HCT116 (cell line): ENCODE measurements around the gene SORT1. TPM values are rescaled to one million over a fixed set of nuclear protein-coding genes. Genes with fewer than 3 reads are reported as not detected.

ENCODE experiments used
- ATAC-seq: fragments of 200-7000 bp; cut with Tn5 transposase; 2 replicates; pipeline ENCODE4 v1.9.1; 2020; ENCODE audit warnings: mild to moderate bottlenecking, moderate library complexity
- BruUV-seq: library from RNA; stranded (reverse); fragments of 400-500 nt; replicated peaks from 2 replicates; lab custom pipeline; 2021; lab: Mats Ljungman, UMichigan
- CTCF ChIA-PET: fragments of 300-600 bp; sonication (Branson Sonifier 250); formaldehyde crosslinking; loops from one replicate; lab custom pipeline; 2021; ENCODE audit warnings: antibody characterized with exemption; lab: Charles Lee
- POLR2A ChIA-PET: fragments of 300-600, 350-600 bp; sonication (Branson Sonifier 250); formaldehyde crosslinking; loops from one replicate; lab custom pipeline; 2021; ENCODE audit warnings: antibody characterized with exemption; lab: Charles Lee
- RAD21 ChIA-PET, 2 experiments: fragments of 300-600 bp; sonication (Branson Sonifier 250); formaldehyde crosslinking; loops; one replicate each; lab custom pipeline; 2023; ENCODE audit warnings: low total read pairs in 2 of 2; ENCODE audit not compliant: uncharacterized antibody in 2 of 2, unreplicated experiment in 2 of 2, low non-redundant PET in 1 of 2; lab: Charles Lee
- DNase-seq: peaks from one replicate; pipeline ENCODE4 v3.0.0-alpha.2; 2010; ENCODE audit warnings: low read depth, low spot score
- H2AFZ ChIP-seq: fragments of 200-600 bp; shearing (Covaris generic), sonication (generic); 2 replicates; pipeline ENCODE4 v1.6.1; 2017; ENCODE audit warnings: low read depth, mixed run types, mixed read lengths, antibody characterized with exemption, low read length; ENCODE audit not compliant: poor library complexity, severe bottlenecking
- H3K27ac ChIP-seq: 2 replicates; pipeline ENCODE4 v1.5.1; 2012; ENCODE audit warnings: low read depth, low read length
- H3K27me3 ChIP-seq: fragments of 200-600 bp; sonication (generic); 2 replicates; pipeline ENCODE4 v1.6.1; 2016; ENCODE audit warnings: mixed run types, low read length, mixed read lengths; ENCODE audit not compliant: insufficient read depth
- H3K36me3 ChIP-seq, 2 experiments: fragments of 200-500 bp in 1 of 2; fragments of 200-600 bp in 1 of 2; sonication (Bioruptor generic) in 1 of 2; sonication (generic) in 1 of 2; 2 replicates each; pipeline versions ENCODE4 v1.5.1 to v1.6.1; 2014 to 2016; ENCODE audit warnings: low read length in 2 of 2, inconsistent platforms in 1 of 2, mixed read lengths in 1 of 2, mixed run types in 1 of 2; ENCODE audit not compliant: insufficient read depth in 2 of 2, control insufficient read depth in 1 of 2
- H3K4me1 ChIP-seq, 2 experiments: fragments of 200-600 bp in 1 of 2; sonication (generic) in 1 of 2; 2 replicates each; pipeline versions ENCODE4 v1.5.1 to v1.6.1; 2012 to 2017; ENCODE audit warnings: low read length in 2 of 2, inconsistent platforms in 1 of 2, mild to moderate bottlenecking in 1 of 2, mixed read lengths in 1 of 2, mixed run types in 1 of 2, moderate library complexity in 1 of 2; ENCODE audit not compliant: insufficient read depth in 2 of 2, control insufficient read depth in 1 of 2
- H3K4me2 ChIP-seq: fragments of 200-600 bp; sonication (generic); 2 replicates; pipeline ENCODE4 v1.6.1; 2017; ENCODE audit warnings: mixed run types, low read length, mixed read lengths
- H3K4me3 ChIP-seq, 2 experiments: fragments of 200-600 bp in 1 of 2; sonication (generic) in 1 of 2; replicated peaks in 1 of 2; 2 replicates each; pipeline ENCODE4 v1.5.1; 2011 to 2016; ENCODE audit warnings: low read length in 2 of 2, control low read depth in 1 of 2, low read depth in 1 of 2, mild to moderate bottlenecking in 1 of 2, mixed read lengths in 1 of 2, mixed run types in 1 of 2
- H3K79me2 ChIP-seq: fragments of 200-600 bp; sonication (generic); 2 replicates; pipeline ENCODE4 v1.6.1; 2017; ENCODE audit warnings: mild to moderate bottlenecking, mixed run types, low read length, moderate library complexity, mixed read lengths; ENCODE audit not compliant: insufficient read depth
- H3K9ac ChIP-seq: fragments of 200-600 bp; sonication (generic); 2 replicates; pipeline ENCODE4 v1.6.1; 2016; ENCODE audit warnings: low read length, mixed read lengths
- H3K9me2 ChIP-seq: fragments of 200-600 bp; sonication (generic), shearing (Covaris generic); 2 replicates; pipeline ENCODE4 v1.6.1; 2017; ENCODE audit warnings: mixed run types, mild to moderate bottlenecking, moderate library complexity; ENCODE audit not compliant: insufficient read depth
- H3K9me3 ChIP-seq, 2 experiments: fragments of 200-500 bp in 1 of 2; fragments of 200-600 bp in 1 of 2; sonication (Bioruptor generic) in 1 of 2; sonication (generic) in 1 of 2; 2 replicates each; pipeline ENCODE4 v1.6.1; 2014 to 2017; ENCODE audit warnings: low read length in 2 of 2, mixed read lengths in 2 of 2, inconsistent platforms in 1 of 2, low read depth in 1 of 2, mild to moderate bottlenecking in 1 of 2, mixed run types in 1 of 2, moderate library complexity in 1 of 2; ENCODE audit not compliant: control insufficient read depth in 1 of 2, insufficient read depth in 1 of 2
- H4K20me1 ChIP-seq: fragments of 200-600 bp; sonication (generic), shearing (Covaris generic); 2 replicates; pipeline ENCODE4 v1.6.1; 2017; ENCODE audit warnings: mixed run types, mild to moderate bottlenecking, moderate library complexity; ENCODE audit not compliant: insufficient read depth
- CBX3 ChIP-seq: IDR thresholded peaks from 2 replicates; pipeline ENCODE4 v1.6.1; 2012; ENCODE audit warnings: low read depth
- EZH2phosphoT487 ChIP-seq: fragments of 200-600 bp; IDR thresholded peaks from 2 replicates; pipeline ENCODE4 v1.6.1; 2018; ENCODE audit warnings: antibody characterized with exemption, borderline replicate concordance
- JUND ChIP-seq: IDR thresholded peaks from 2 replicates; pipeline ENCODE4 v1.6.1; 2012
- POLR2A ChIP-seq: IDR thresholded peaks from 2 replicates; pipeline ENCODE4 v1.7.0; 2011; ENCODE audit warnings: borderline replicate concordance; ENCODE audit not compliant: insufficient read depth, insufficient read length; ENCODE audit errors: extremely low read depth
- REST ChIP-seq: IDR thresholded peaks from 2 replicates; pipeline ENCODE4 v1.6.1; 2012; ENCODE audit warnings: low read depth
- ZBTB33 ChIP-seq: IDR thresholded peaks from 2 replicates; pipeline ENCODE4 v1.6.1; 2011; ENCODE audit warnings: mild to moderate bottlenecking, low read length, moderate library complexity; ENCODE audit not compliant: insufficient replicate concordance; ENCODE audit errors: extremely low read depth
- ZFX ChIP-seq: fragments of 450-650 bp; IDR thresholded peaks from 2 replicates; pipeline ENCODE4 v1.6.1; 2017
- ZNF274 ChIP-seq: fragments of 200-500 bp; sonication (Bioruptor generic); IDR thresholded peaks from 2 replicates; pipeline ENCODE4 v1.6.1; 2014; ENCODE audit warnings: mild to moderate bottlenecking, low read depth, low read length, inconsistent platforms
- intact Hi-C: fragments of 100-400 bp; cut with micrococcal nuclease; formaldehyde crosslinking; loops from 2 replicates; pipeline ENCODE4 v1.10.0; 2022
- total RNA-seq: library from RNA; stranded (reverse); gene quantifications from one replicate; pipeline ENCODE4 v1.2.1, GENCODE V29; 2021; ENCODE audit not compliant: unreplicated experiment
- TF ChIP-seq, protein P1 (sequence below): IDR thresholded peaks from 2 replicates; pipeline ENCODE4 v1.6.1; 2012

The SORT1 gene
- total RNA-seq, 1 experiment from 2014 or later = 20.2 TPM

DNA sequence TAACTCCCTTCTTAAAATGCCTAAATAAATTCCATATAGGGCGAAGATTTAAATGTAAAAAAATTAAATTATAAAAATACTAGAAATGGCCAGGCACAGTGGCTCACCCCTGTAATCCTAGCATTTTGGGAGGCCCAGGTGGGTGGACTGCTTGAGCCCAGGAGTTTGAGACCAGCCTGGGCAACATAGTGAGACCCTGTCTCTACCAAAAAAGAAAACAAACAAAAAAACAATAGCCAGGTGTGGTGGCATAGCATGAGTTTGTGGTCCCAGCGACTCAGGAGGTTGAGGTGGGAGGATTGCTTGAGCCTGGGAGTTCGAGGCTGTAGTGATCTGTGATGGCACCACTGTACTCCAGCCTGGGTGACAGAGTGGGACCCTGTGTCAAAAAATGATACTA, 17.8 kb downstream of the SORT1 start (continued):
- TF ChIP-seq REST (no peak), POLR2A (no peak), EZH2phosphoT487 (no peak), ZNF274 (no peak)

- Histone ChIP-seq H2AFZ (no peak overlapping the region), H3K4me3 (no peak overlapping the region), H3K36me3 (no peaks in the 10 kb centered on the region), H3K4me2 (no peak overlapping the region), H3K27me3 (no peaks in the 10 kb centered on the region), H4K20me1 (no peaks in the 10 kb centered on the region), H3K79me2 (no peaks in the 10 kb centered on the region), H3K9me2 (no peaks in the 10 kb centered on the region), H3K27ac (no peak overlapping the region), H3K9ac (no peak overlapping the region), H3K4me1 (no peaks in the 10 kb centered on the region), H3K9me3 (no peaks in the 10 kb centered on the region)
- no peak for DNase-seq
- ATAC-seq = no peak
- no peak for TF ChIP-seq ZBTB33
- TF ChIP-seq, protein P1, sequence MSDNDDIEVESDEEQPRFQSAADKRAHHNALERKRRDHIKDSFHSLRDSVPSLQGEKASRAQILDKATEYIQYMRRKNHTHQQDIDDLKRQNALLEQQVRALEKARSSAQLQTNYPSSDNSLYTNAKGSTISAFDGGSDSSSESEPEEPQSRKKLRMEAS = no peak
- no peak for TF ChIP-seq ZFX
- TF ChIP-seq JUND = no peak
- TF ChIP-seq ZNF274 = no peak
- TF ChIP-seq CBX3 = no peak
- intact Hi-C loops = no loop called here
- BruUV-seq = no TSS peak
- ChIA-PET POLR2A (interaction anchor here (0.7 kb wide), 1 partner anchor 97 kb away, joined by 3 read pairs; the partner anchor contains the start of gene PSRC1), CTCF (interaction anchor here (1.5 kb wide), 1 partner anchor 102 kb away, joined by 3 read pairs; no protein-coding TSS in a partner anchor), RAD21 (no interaction called here)
Observed at GRCh38 chr1:109379422-109379821, 18.3 kb downstream of the SORT1 start.
